Measurements from ENCODE around the gene PYY.
"Not testable (repeated sequence)": the region's sequence is repeated elsewhere in the genome, so short reads cannot be mapped to it uniquely, and the experiment has no call there.

PYY gene

GRCh38 chr17:43979671-43980070 lies 25.9 kb upstream of the PYY start:
- no peak for DNase-seq (ENCODE audit: insufficient read length, low spot score)
- TF ChIP-seq SPI1 (IDR thresholded peaks at IDR 0.05; ENCODE audit: low read depth, low read length) (no peak), TAF1 (IDR thresholded peaks at IDR 0.05; ENCODE audit: low read depth, low read length) (no peak), POLR2A (IDR thresholded peaks at IDR 0.05; ENCODE audit: low read depth, low read length) (no peak), POU2F2 (IDR thresholded peaks at IDR 0.05; ENCODE audit: low read depth, low read length) (no peak), PAX5 (IDR thresholded peaks at IDR 0.05; ENCODE audit: insufficient read depth, low read length, severe bottlenecking) (no peak), POLR2AphosphoS5 (IDR thresholded peaks at IDR 0.05; ENCODE audit: low read depth, low read length) (no peak)
- FAIRE-seq: no peak

GRCh38 chr17:43979011-43979410 lies 25.3 kb upstream of the PYY start:
- TF ChIP-seq POU2F2 (IDR thresholded peaks at IDR 0.05; ENCODE audit: low read depth, low read length) (no peak), TAF1 (IDR thresholded peaks at IDR 0.05; ENCODE audit: low read depth, low read length) (no peak), SPI1 (IDR thresholded peaks at IDR 0.05; ENCODE audit: low read depth, low read length) (no peak), POLR2A (IDR thresholded peaks at IDR 0.05; ENCODE audit: low read depth, low read length) (no peak), POLR2AphosphoS5 (IDR thresholded peaks at IDR 0.05; ENCODE audit: low read depth, low read length) (no peak), PAX5 (IDR thresholded peaks at IDR 0.05; ENCODE audit: insufficient read depth, low read length, severe bottlenecking) (no peak)
- FAIRE-seq (no peak), DNase-seq (ENCODE audit: insufficient read length, low spot score) (no peak)

- no peak for DNase-seq (ENCODE audit: insufficient read length, low spot score)
- FAIRE-seq: no peak
- no peak for TF ChIP-seq TAF1 (IDR thresholded peaks at IDR 0.05; ENCODE audit: low read depth, low read length)
- TF ChIP-seq POLR2A (IDR thresholded peaks at IDR 0.05; ENCODE audit: low read depth, low read length): no peak
- no peak for TF ChIP-seq PAX5 (IDR thresholded peaks at IDR 0.05; ENCODE audit: insufficient read depth, low read length, severe bottlenecking)
- no peak for TF ChIP-seq POLR2AphosphoS5 (IDR thresholded peaks at IDR 0.05; ENCODE audit: low read depth, low read length)
- TF ChIP-seq POU2F2 (IDR thresholded peaks at IDR 0.05; ENCODE audit: low read depth, low read length): no peak
- TF ChIP-seq SPI1 (IDR thresholded peaks at IDR 0.05; ENCODE audit: low read depth, low read length): no peak
These were observed 24.3 kb upstream of the PYY start for GRCh38 chr17:43978078-43978477.

GRCh38 chr17:43976963-43977837 lies 23.5 kb upstream of the PYY start:
- no peak for TF ChIP-seq POU2F2 (IDR thresholded peaks at IDR 0.05; ENCODE audit: low read depth, low read length)
- TF ChIP-seq PAX5 (IDR thresholded peaks at IDR 0.05; ENCODE audit: insufficient read depth, low read length, severe bottlenecking): no peak
- TF ChIP-seq SPI1 (IDR thresholded peaks at IDR 0.05; ENCODE audit: low read depth, low read length): no peak
- TF ChIP-seq TAF1 (IDR thresholded peaks at IDR 0.05; ENCODE audit: low read depth, low read length): no peak
- TF ChIP-seq POLR2A (IDR thresholded peaks at IDR 0.05; ENCODE audit: low read depth, low read length): no peak
- TF ChIP-seq POLR2AphosphoS5 (IDR thresholded peaks at IDR 0.05; ENCODE audit: low read depth, low read length): no peak
- FAIRE-seq (no peak), DNase-seq (ENCODE audit: insufficient read length, low spot score) (no peak)

GRCh38 chr17:43975898-43976297 lies 22.2 kb upstream of the PYY start:
- no peak for TF ChIP-seq POLR2AphosphoS5 (IDR thresholded peaks at IDR 0.05; ENCODE audit: low read depth, low read length)
- no peak for TF ChIP-seq TAF1 (IDR thresholded peaks at IDR 0.05; ENCODE audit: low read depth, low read length)
- TF ChIP-seq SPI1 (IDR thresholded peaks at IDR 0.05; ENCODE audit: low read depth, low read length): no peak
- no peak for TF ChIP-seq POLR2A (IDR thresholded peaks at IDR 0.05; ENCODE audit: low read depth, low read length)
- no peak for TF ChIP-seq POU2F2 (IDR thresholded peaks at IDR 0.05; ENCODE audit: low read depth, low read length)
- TF ChIP-seq PAX5 (IDR thresholded peaks at IDR 0.05; ENCODE audit: insufficient read depth, low read length, severe bottlenecking): no peak
- FAIRE-seq: no peak
- DNase-seq (ENCODE audit: insufficient read length, low spot score): no peak

GRCh38 chr17:43974382-43975266 lies 20.9 kb upstream of the PYY start:
- TF ChIP-seq PAX5 (IDR thresholded peaks at IDR 0.05; ENCODE audit: insufficient read depth, low read length, severe bottlenecking) (no peak), POU2F2 (IDR thresholded peaks at IDR 0.05; ENCODE audit: low read depth, low read length) (no peak), POLR2AphosphoS5 (IDR thresholded peaks at IDR 0.05; ENCODE audit: low read depth, low read length) (no peak), POLR2A (IDR thresholded peaks at IDR 0.05; ENCODE audit: low read depth, low read length) (no peak), TAF1 (IDR thresholded peaks at IDR 0.05; ENCODE audit: low read depth, low read length) (no peak), SPI1 (IDR thresholded peaks at IDR 0.05; ENCODE audit: low read depth, low read length) (no peak)
- no peak for DNase-seq (ENCODE audit: insufficient read length, low spot score)
- FAIRE-seq: no peak

DNA sequence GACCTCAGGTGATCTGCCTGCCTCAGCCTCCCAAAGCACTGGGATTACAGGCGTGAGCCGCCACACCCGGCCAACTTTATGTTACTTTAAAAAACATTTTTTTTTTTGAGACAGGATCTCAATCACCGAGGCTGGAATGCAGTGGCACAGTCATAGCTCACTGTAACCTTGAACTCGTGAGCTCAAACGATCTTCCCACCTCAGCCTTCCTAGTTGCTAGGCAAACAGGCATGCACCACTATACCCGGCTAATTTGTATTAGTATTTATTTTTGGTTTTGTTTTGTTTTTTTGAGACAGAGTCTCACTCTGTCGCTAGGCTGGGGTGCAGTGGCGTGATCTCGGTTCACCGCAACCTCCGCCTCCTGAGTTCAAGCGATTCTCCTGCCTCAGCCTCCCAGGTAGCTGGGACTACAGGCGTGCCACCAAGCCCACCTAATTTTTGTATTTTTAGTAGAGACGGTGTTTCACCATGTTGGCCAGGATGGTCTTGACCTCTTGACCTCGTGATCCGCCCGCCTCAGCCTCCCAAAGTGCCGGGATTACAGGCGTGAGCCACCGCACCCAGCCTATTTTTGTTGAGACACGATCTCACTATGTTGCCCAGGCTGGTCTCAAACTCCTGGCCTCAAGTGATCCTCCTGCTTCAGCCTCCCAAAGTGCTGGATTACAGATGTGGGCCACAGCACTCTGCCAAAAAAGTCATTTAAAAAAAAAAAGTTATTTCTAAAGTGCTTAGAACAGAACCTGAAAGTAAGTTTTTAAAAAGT lies 18.9 kb upstream of the PYY start:
- not testable (repeated sequence) for FAIRE-seq

GRCh38 chr17:43971436-43971835 lies 17.7 kb upstream of the PYY start:
- not testable (repeated sequence) for FAIRE-seq

More for the DNA sequence above, 18.9 kb upstream of the PYY start:
- not testable (repeated sequence) for DNase-seq (ENCODE audit: insufficient read length, low spot score)

GRCh38 chr17:43970366-43970765 lies 16.6 kb upstream of the PYY start:
- no peak for TF ChIP-seq TAF1 (IDR thresholded peaks at IDR 0.05; ENCODE audit: low read depth, low read length)
- TF ChIP-seq SPI1 (IDR thresholded peaks at IDR 0.05; ENCODE audit: low read depth, low read length): no peak
- TF ChIP-seq POU2F2 (IDR thresholded peaks at IDR 0.05; ENCODE audit: low read depth, low read length): no peak
- no peak for TF ChIP-seq POLR2AphosphoS5 (IDR thresholded peaks at IDR 0.05; ENCODE audit: low read depth, low read length)
- no peak for TF ChIP-seq POLR2A (IDR thresholded peaks at IDR 0.05; ENCODE audit: low read depth, low read length)
- DNase-seq (ENCODE audit: insufficient read length, low spot score): no peak
- FAIRE-seq: no peak

More at GRCh38 chr17:43971436-43971835, 17.7 kb upstream of the PYY start:
- not testable (repeated sequence) for DNase-seq (ENCODE audit: insufficient read length, low spot score)

Measured in GM12891 (cell line).